Measurements from ENCODE around the gene ABCC1. TPM values are rescaled to one million over a fixed set of nuclear protein-coding genes. Genes with fewer than 3 reads are reported as not detected.

The ABCC1 gene
- total and polyA plus RNA-seq, 2 donors, result 11.6 to 18.1 TPM

- Histone ChIP-seq H3K36me3 (ENCODE audit: control insufficient read depth in 2 of 2, insufficient read depth in 2 of 2, low read length in 1 of 2) (peaks cover 76 to 80% of the 10 kb centered on the region in 2 donors), H3K27me3 (ENCODE audit: control insufficient read depth in 2 of 2, insufficient read depth in 1 of 2, low read length in 1 of 2) (no peaks in the 10 kb centered on the region), H3K27ac (ENCODE audit: low read depth in 1 of 2, low read length in 1 of 2) (no peak overlapping the region), H3K4me1 (ENCODE audit: control insufficient read depth in 2 of 2, insufficient read depth in 2 of 2, low read length in 2 of 2) (no peaks in the 10 kb centered on the region), H3K4me3 (ENCODE audit: low read length in 2 of 2) (no peak overlapping the region), H3K9me3 (ENCODE audit: control insufficient read depth in 2 of 2, insufficient read depth in 1 of 2, low read length in 1 of 2) (peaks cover 1% of the 10 kb centered on the region in 2 donors)
- DNase-seq (ENCODE audit: low read depth in 6 of 9, low spot score in 9 of 9), result no peak
- 99% methylated on average over 4 of the region's 4 CpGs for WGBS
Measured at GRCh38 chr16:16111639-16112038, 162.2 kb downstream of the ABCC1 start.

- Histone ChIP-seq H3K27ac (ENCODE audit: low read depth in 1 of 2, low read length in 1 of 2) (no peak overlapping the region), H3K36me3 (ENCODE audit: control insufficient read depth in 2 of 2, insufficient read depth in 2 of 2, low read length in 1 of 2) (peaks cover 82% of the 10 kb centered on the region in 2 donors), H3K4me1 (ENCODE audit: control insufficient read depth in 2 of 2, insufficient read depth in 2 of 2, low read length in 2 of 2) (no peaks in the 10 kb centered on the region), H3K27me3 (ENCODE audit: control insufficient read depth in 2 of 2, insufficient read depth in 1 of 2, low read length in 1 of 2) (no peaks in the 10 kb centered on the region), H3K4me3 (ENCODE audit: low read length in 2 of 2) (no peak overlapping the region), H3K9me3 (ENCODE audit: control insufficient read depth in 2 of 2, insufficient read depth in 1 of 2, low read length in 1 of 2) (peaks cover 6 to 9% of the 10 kb centered on the region in 2 donors)
- WGBS, result 86% methylated on average over 8 of the region's 8 CpGs
- DNase-seq (ENCODE audit: low read depth in 6 of 9, low spot score in 9 of 9), result no peak
Measured at GRCh38 chr16:16112450-16113053, 163.1 kb downstream of the ABCC1 start.

- Histone ChIP-seq H3K9me3 (ENCODE audit: control insufficient read depth in 2 of 2, insufficient read depth in 1 of 2, low read length in 1 of 2) (peaks cover 8 to 14% of the 10 kb centered on the region in 2 donors), H3K27me3 (ENCODE audit: control insufficient read depth in 2 of 2, insufficient read depth in 1 of 2, low read length in 1 of 2) (no peaks in the 10 kb centered on the region), H3K27ac (ENCODE audit: low read depth in 1 of 2, low read length in 1 of 2) (no peak overlapping the region), H3K4me3 (ENCODE audit: low read length in 2 of 2) (no peak overlapping the region), H3K36me3 (ENCODE audit: control insufficient read depth in 2 of 2, insufficient read depth in 2 of 2, low read length in 1 of 2) (peaks cover 83 to 84% of the 10 kb centered on the region in 2 donors), H3K4me1 (ENCODE audit: control insufficient read depth in 2 of 2, insufficient read depth in 2 of 2, low read length in 2 of 2) (no peaks in the 10 kb centered on the region)
- DNase-seq (ENCODE audit: low read depth in 6 of 9, low spot score in 9 of 9), result no peak
- 98% methylated on average over 8 of the region's 8 CpGs for WGBS
Measured at GRCh38 chr16:16113076-16113475, 163.7 kb downstream of the ABCC1 start.

GRCh38 chr16:16116841-16117240 lies 167.4 kb downstream of the ABCC1 start:
- no peaks in the 10 kb centered on the region for H3K27me3 ChIP-seq (ENCODE audit: control insufficient read depth in 2 of 2, insufficient read depth in 1 of 2, low read length in 1 of 2)
- H3K9me3 ChIP-seq (ENCODE audit: control insufficient read depth in 2 of 2, insufficient read depth in 1 of 2, low read length in 1 of 2), result peaks cover 9 to 15% of the 10 kb centered on the region in 2 donors
- H3K27ac ChIP-seq (ENCODE audit: low read depth in 1 of 2, low read length in 1 of 2), result no peak overlapping the region
- WGBS, result 98% methylated on average over 7 of the region's 7 CpGs
- no peak for DNase-seq (ENCODE audit: low read depth in 6 of 9, low spot score in 9 of 9)
- peaks cover 70 to 72% of the 10 kb centered on the region in 2 donors for H3K36me3 ChIP-seq (ENCODE audit: control insufficient read depth in 2 of 2, insufficient read depth in 2 of 2, low read length in 1 of 2)
- H3K4me1 ChIP-seq (ENCODE audit: control insufficient read depth in 2 of 2, insufficient read depth in 2 of 2, low read length in 2 of 2), result peaks cover 4 to 13% of the 10 kb centered on the region in 2 donors
- no peak overlapping the region for H3K4me3 ChIP-seq (ENCODE audit: low read length in 2 of 2)

GRCh38 chr16:16118337-16118736 lies 168.9 kb downstream of the ABCC1 start:
- H3K27me3 ChIP-seq (ENCODE audit: control insufficient read depth in 2 of 2, insufficient read depth in 1 of 2, low read length in 1 of 2), result no peaks in the 10 kb centered on the region
- peaks cover 69 to 70% of the 10 kb centered on the region in 2 donors for H3K36me3 ChIP-seq (ENCODE audit: control insufficient read depth in 2 of 2, insufficient read depth in 2 of 2, low read length in 1 of 2)
- peak in 1 of 9 donors; percentile 8 for DNase-seq (ENCODE audit: low read depth in 6 of 9, low spot score in 9 of 9)
- 99% methylated on average over 7 of the region's 7 CpGs for WGBS
- H3K4me3 ChIP-seq (ENCODE audit: low read length in 2 of 2), result no peak overlapping the region
- peaks cover 4 to 13% of the 10 kb centered on the region in 2 donors for H3K4me1 ChIP-seq (ENCODE audit: control insufficient read depth in 2 of 2, insufficient read depth in 2 of 2, low read length in 2 of 2)
- no peak overlapping the region for H3K27ac ChIP-seq (ENCODE audit: low read depth in 1 of 2, low read length in 1 of 2)
- peaks cover 9 to 15% of the 10 kb centered on the region in 2 donors for H3K9me3 ChIP-seq (ENCODE audit: control insufficient read depth in 2 of 2, insufficient read depth in 1 of 2, low read length in 1 of 2)

- Histone ChIP-seq H3K36me3 (ENCODE audit: control insufficient read depth in 2 of 2, insufficient read depth in 2 of 2, low read length in 1 of 2) (peaks cover 72% of the 10 kb centered on the region in 2 donors), H3K27me3 (ENCODE audit: control insufficient read depth in 2 of 2, insufficient read depth in 1 of 2, low read length in 1 of 2) (no peaks in the 10 kb centered on the region), H3K9me3 (ENCODE audit: control insufficient read depth in 2 of 2, insufficient read depth in 1 of 2, low read length in 1 of 2) (peaks cover 15 to 22% of the 10 kb centered on the region in 2 donors), H3K27ac (ENCODE audit: low read depth in 1 of 2, low read length in 1 of 2) (peak overlapping the region in 1 of 2 donors; percentile 55), H3K4me1 (ENCODE audit: control insufficient read depth in 2 of 2, insufficient read depth in 2 of 2, low read length in 2 of 2) (peaks cover 4 to 13% of the 10 kb centered on the region in 2 donors), H3K4me3 (ENCODE audit: low read length in 2 of 2) (no peak overlapping the region)
- DNase-seq (ENCODE audit: low read depth in 6 of 9, low spot score in 9 of 9), result no peak
- WGBS, result 38% methylated on average over 8 of the region's 8 CpGs
Measured at GRCh38 chr16:16120044-16120381, 170.6 kb downstream of the ABCC1 start.

GRCh38 chr16:16120382-16121184 lies 171.2 kb downstream of the ABCC1 start:
- H3K9me3 ChIP-seq (ENCODE audit: control insufficient read depth in 2 of 2, insufficient read depth in 1 of 2, low read length in 1 of 2), result peaks cover 15 to 25% of the 10 kb centered on the region in 2 donors
- no peaks in the 10 kb centered on the region for H3K27me3 ChIP-seq (ENCODE audit: control insufficient read depth in 2 of 2, insufficient read depth in 1 of 2, low read length in 1 of 2)
- 63% methylated on average over 17 of the region's 17 CpGs for WGBS
- DNase-seq (ENCODE audit: low read depth in 6 of 9, low spot score in 9 of 9), result no peak
- H3K27ac ChIP-seq (ENCODE audit: low read depth in 1 of 2, low read length in 1 of 2), result peak overlapping the region in 1 of 2 donors; percentile 55
- H3K4me3 ChIP-seq (ENCODE audit: low read length in 2 of 2), result no peak overlapping the region
- H3K36me3 ChIP-seq (ENCODE audit: control insufficient read depth in 2 of 2, insufficient read depth in 2 of 2, low read length in 1 of 2), result peaks cover 72 to 76% of the 10 kb centered on the region in 2 donors
- H3K4me1 ChIP-seq (ENCODE audit: control insufficient read depth in 2 of 2, insufficient read depth in 2 of 2, low read length in 2 of 2), result peaks cover 4 to 13% of the 10 kb centered on the region in 2 donors

GRCh38 chr16:16121185-16121727 lies 171.8 kb downstream of the ABCC1 start:
- peaks cover 4 to 13% of the 10 kb centered on the region in 2 donors for H3K4me1 ChIP-seq (ENCODE audit: control insufficient read depth in 2 of 2, insufficient read depth in 2 of 2, low read length in 2 of 2)
- H3K27ac ChIP-seq (ENCODE audit: low read depth in 1 of 2, low read length in 1 of 2), result no peak overlapping the region
- DNase-seq (ENCODE audit: low read depth in 6 of 9, low spot score in 9 of 9), result no peak
- peaks cover 73 to 76% of the 10 kb centered on the region in 2 donors for H3K36me3 ChIP-seq (ENCODE audit: control insufficient read depth in 2 of 2, insufficient read depth in 2 of 2, low read length in 1 of 2)
- WGBS, result 92% methylated on average over 6 of the region's 6 CpGs
- no peaks in the 10 kb centered on the region for H3K27me3 ChIP-seq (ENCODE audit: control insufficient read depth in 2 of 2, insufficient read depth in 1 of 2, low read length in 1 of 2)
- H3K4me3 ChIP-seq (ENCODE audit: low read length in 2 of 2), result no peak overlapping the region
- H3K9me3 ChIP-seq (ENCODE audit: control insufficient read depth in 2 of 2, insufficient read depth in 1 of 2, low read length in 1 of 2), result peaks cover 14 to 25% of the 10 kb centered on the region in 2 donors

GRCh38 chr16:16122264-16122663 lies 172.8 kb downstream of the ABCC1 start:
- H3K27ac ChIP-seq (ENCODE audit: low read depth in 1 of 2, low read length in 1 of 2), result no peak overlapping the region
- DNase-seq (ENCODE audit: low read depth in 6 of 9, low spot score in 9 of 9), result no peak
- H3K27me3 ChIP-seq (ENCODE audit: control insufficient read depth in 2 of 2, insufficient read depth in 1 of 2, low read length in 1 of 2), result no peaks in the 10 kb centered on the region
- peaks cover 68 to 73% of the 10 kb centered on the region in 2 donors for H3K36me3 ChIP-seq (ENCODE audit: control insufficient read depth in 2 of 2, insufficient read depth in 2 of 2, low read length in 1 of 2)
- no peak overlapping the region for H3K4me3 ChIP-seq (ENCODE audit: low read length in 2 of 2)
- peaks cover 9 to 19% of the 10 kb centered on the region in 2 donors for H3K9me3 ChIP-seq (ENCODE audit: control insufficient read depth in 2 of 2, insufficient read depth in 1 of 2, low read length in 1 of 2)
- 97% methylated on average over 12 of the region's 12 CpGs for WGBS
- peaks cover 4 to 13% of the 10 kb centered on the region in 2 donors for H3K4me1 ChIP-seq (ENCODE audit: control insufficient read depth in 2 of 2, insufficient read depth in 2 of 2, low read length in 2 of 2)
